ENCODE measurements around the gene PARD6G. TPM values are rescaled to one million over a fixed set of nuclear protein-coding genes. Genes with fewer than 3 reads are reported as not detected.
"Not testable (repeated sequence)": the region's sequence is repeated elsewhere in the genome, so short reads cannot be mapped to it uniquely, and the experiment has no call there.

PARD6G gene
- total and polyA plus RNA-seq, 3 donors from 2014 or later: 3.0 to 7.5 (median 5.3) TPM

GRCh38 chr18:80228051-80228848, 19.1 kb downstream of the PARD6G start:
- Histone ChIP-seq H3K9me3 (no peaks in the 10 kb centered on the region), H3K36me3 (ENCODE audit: low read depth, missing control alignments) (no peaks in the 10 kb centered on the region), H3K4me3 (no peak overlapping the region), H3K27ac (no peak overlapping the region), H3K27me3 (no peaks in the 10 kb centered on the region), H3K4me1 (no peaks in the 10 kb centered on the region)
- intact Hi-C loops (cut with DNase I; ENCODE audit: low total_unique reads): no loop called here
- WGBS, 2 donors: 83 to 91% methylated on average over 15 to 18 of the region's 18 CpGs
- no peak for TF ChIP-seq CTCF (IDR thresholded peaks at IDR 0.05)
- TF ChIP-seq POLR2A (IDR thresholded peaks at IDR 0.05): no peak
- DNase-seq: no peak

GRCh38 chr18:80227472-80227871, 19.8 kb downstream of the PARD6G start:
- no peak overlapping the region for H3K27ac ChIP-seq
- TF ChIP-seq POLR2A (IDR thresholded peaks at IDR 0.05): no peak
- TF ChIP-seq CTCF (IDR thresholded peaks at IDR 0.05): no peak
- H3K4me1 ChIP-seq: no peaks in the 10 kb centered on the region
- no peak overlapping the region for H3K4me3 ChIP-seq
- intact Hi-C loops (cut with DNase I; ENCODE audit: low total_unique reads): no loop called here
- H3K27me3 ChIP-seq: no peaks in the 10 kb centered on the region
- WGBS, 2 donors: 74 to 93% methylated on average over 2 to 5 of the region's 5 CpGs
- no peak for DNase-seq
- H3K9me3 ChIP-seq: no peaks in the 10 kb centered on the region
- H3K36me3 ChIP-seq (ENCODE audit: low read depth, missing control alignments): no peaks in the 10 kb centered on the region

- Histone ChIP-seq H3K27me3 (no peaks in the 10 kb centered on the region), H3K4me1 (no peaks in the 10 kb centered on the region), H3K36me3 (ENCODE audit: low read depth, missing control alignments) (no peaks in the 10 kb centered on the region), H3K4me3 (no peak overlapping the region), H3K9me3 (no peaks in the 10 kb centered on the region), H3K27ac (no peak overlapping the region)
- intact Hi-C loops (cut with DNase I; ENCODE audit: low total_unique reads): no loop called here
- no peak for TF ChIP-seq POLR2A (IDR thresholded peaks at IDR 0.05)
- TF ChIP-seq CTCF (IDR thresholded peaks at IDR 0.05): no peak
- no peak for DNase-seq
- WGBS, 2 donors: 88 to 89% methylated on average over 4 of the region's 4 CpGs
Measured at GRCh38 chr18:80225685-80226084, 21.6 kb downstream of the PARD6G start.

GRCh38 chr18:80223581-80224148, 23.6 kb downstream of the PARD6G start:
- Histone ChIP-seq H3K27ac (no peak overlapping the region), H3K36me3 (ENCODE audit: low read depth, missing control alignments) (no peaks in the 10 kb centered on the region), H3K4me3 (no peak overlapping the region), H3K27me3 (no peaks in the 10 kb centered on the region), H3K4me1 (no peaks in the 10 kb centered on the region), H3K9me3 (no peaks in the 10 kb centered on the region)
- TF ChIP-seq POLR2A (IDR thresholded peaks at IDR 0.05) (no peak), CTCF (IDR thresholded peaks at IDR 0.05) (no peak)
- intact Hi-C loops (cut with DNase I; ENCODE audit: low total_unique reads): no loop called here
- DNase-seq: no peak
- WGBS, 2 donors: 75 to 77% methylated on average over 4 of the region's 4 CpGs

GRCh38 chr18:80219488-80219887, 27.8 kb downstream of the PARD6G start:
- H3K9me3 ChIP-seq; H3K36me3 ChIP-seq (ENCODE audit: low read depth, missing control alignments); H3K27ac ChIP-seq; H3K27me3 ChIP-seq; intact Hi-C loops (cut with DNase I; ENCODE audit: low total_unique reads); H3K4me3 ChIP-seq; H3K4me1 ChIP-seq; DNase-seq: not testable (repeated sequence)
- 91 to 96% methylated on average over 4 of the region's 4 CpGs for WGBS, 2 donors
